Right cardiac atrium (tissue), 5 donors: ENCODE results near the gene CUTC. TPM values are rescaled to one million over a fixed set of nuclear protein-coding genes. Genes with fewer than 3 reads are reported as not detected.

ENCODE experiments used
- ATAC-seq, 2 donors: fragments of 200-7000 bp; cut with Tn5 transposase; one replicate each; pipeline versions ENCODE4 v1.8.0 to v1.9.1; 2020; ENCODE audit warnings: moderate library complexity in 2 of 2, mild to moderate bottlenecking in 1 of 2
- DNase-seq, 3 donors: peaks; one replicate each; pipeline ENCODE4 v3.0.0-alpha.2; 2020
- H3K27ac ChIP-seq: one replicate; pipeline ENCODE4 v1.5.1; 2013; ENCODE audit warnings: mild to moderate bottlenecking, low read length, control low read depth, moderate library complexity
- H3K27me3 ChIP-seq: one replicate; pipeline ENCODE4 v1.6.1; 2013; ENCODE audit not compliant: control insufficient read depth, insufficient read depth
- H3K4me1 ChIP-seq: one replicate; pipeline ENCODE4 v1.6.1; 2013; ENCODE audit warnings: low read length; ENCODE audit not compliant: control insufficient read depth, insufficient read depth
- H3K4me3 ChIP-seq: one replicate; pipeline ENCODE4 v1.5.1; 2013; ENCODE audit warnings: low read length, control low read depth
- H3K9me3 ChIP-seq: one replicate; pipeline ENCODE4 v1.6.1; 2013; ENCODE audit warnings: low read length; ENCODE audit not compliant: control insufficient read depth
- WGBS: extraction: QIAGEN DNeasy Blood & Tissue Kit; methylation state at CpG from one replicate; pipeline ENCODE4 v1.1.7; 2013; 5-methylcytosine and 5-hydroxymethylcytosine counted together
- intact Hi-C, 4 donors: fragments of 100-400 bp; cut with DNase I; formaldehyde crosslinking; loops; one replicate each; pipeline versions ENCODE4 v1.11.0 to v1.14.0; 2022 to 2023
- polyA plus RNA-seq: library from polyadenylated mRNA; stranded (reverse); fragments of 200-250 nt; gene quantifications from one replicate; pipeline ENCODE4 v1.2.3, GENCODE V29; 2013
- total RNA-seq, 4 donors: library from RNA; stranded (reverse); fragmentation: NEBNext Ultra II Directional; extraction: Animal tissue kit (Norgen Biotek cat#: 25700); gene quantifications; one replicate each; pipeline ENCODE4 v1.2.1, GENCODE V29; 2021
- donor health status: healthy with polysubstance abuse.
- donor health status: DM: no; HTN: yes; CAD: no.
- donor health status: DM: no; HTN: no; CAD: no.
- donor health status: DM: no; HTN: yes; CAD: no; lungs with severe emphysema.
- donor health status: DM: yes; HTN: yes; CAD: no.

The CUTC gene
- total and polyA plus RNA-seq, 5 donors = 22.6 to 32.3 (median 29.2) TPM

GRCh38 chr10:99766302-99766681 is 34.3 kb downstream of the CUTC start:
- H3K4me1 ChIP-seq = no peaks in the 10 kb centered on the region
- intact Hi-C loops = no loop called here
- H3K27ac ChIP-seq = no peak overlapping the region
- H3K4me3 ChIP-seq = no peak overlapping the region
- 76% methylated on average over 8 of the region's 8 CpGs for WGBS
- DNase-seq = no peak
- no peaks in the 10 kb centered on the region for H3K27me3 ChIP-seq
- H3K9me3 ChIP-seq = no peaks in the 10 kb centered on the region
- ATAC-seq = no peak

DNA sequence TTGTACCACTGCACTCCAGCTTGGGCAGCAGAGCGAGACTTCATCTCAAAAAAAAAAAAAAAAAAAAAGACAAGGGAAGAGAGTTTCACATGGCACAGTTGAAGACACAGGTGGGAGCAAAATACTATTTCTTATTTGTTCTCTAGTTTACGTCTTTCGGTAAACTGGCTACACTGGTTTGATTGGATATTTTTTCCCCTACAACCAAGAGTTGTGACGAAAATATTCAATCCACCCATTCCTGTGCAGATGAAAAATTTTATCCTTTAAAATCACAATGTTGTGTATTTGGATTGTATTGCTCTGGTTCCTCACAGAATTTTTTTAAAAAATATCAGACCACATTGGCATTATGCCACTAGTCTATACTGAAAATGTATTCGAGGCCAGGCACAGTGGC is 35.9 kb downstream of the CUTC start:
- Histone ChIP-seq H3K9me3 (no peaks in the 10 kb centered on the region), H3K4me3 (no peak overlapping the region), H3K4me1 (no peaks in the 10 kb centered on the region), H3K27me3 (no peaks in the 10 kb centered on the region), H3K27ac (no peak overlapping the region)
- ATAC-seq (no peak), DNase-seq (no peak)
- WGBS = 72% methylated on average over 5 of the region's 5 CpGs
- intact Hi-C loops = no loop called here

DNA sequence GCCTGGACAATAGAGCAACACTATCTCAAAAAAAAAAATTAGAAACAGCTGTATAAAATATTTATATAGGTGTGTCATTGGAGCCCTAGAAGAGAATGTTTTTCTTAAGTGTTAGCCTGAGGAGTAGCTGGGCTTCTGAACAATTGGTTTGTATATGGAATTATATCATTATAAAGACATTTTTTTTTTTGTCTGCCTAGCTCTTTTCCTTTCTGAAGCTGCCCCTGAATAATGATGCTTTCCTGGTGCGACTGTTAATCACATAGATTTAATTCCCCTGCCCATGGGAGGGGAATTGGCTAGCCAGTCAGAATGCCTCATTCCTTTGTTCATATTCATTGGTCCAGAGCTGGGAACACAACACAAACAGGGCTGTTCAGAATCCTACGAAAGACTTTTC is 36.5 kb downstream of the CUTC start:
- H3K4me1 ChIP-seq = no peaks in the 10 kb centered on the region
- H3K9me3 ChIP-seq = no peaks in the 10 kb centered on the region
- intact Hi-C loops = no loop called here
- ATAC-seq (no peak), DNase-seq (no peak)
- H3K27ac ChIP-seq = no peak overlapping the region
- no peaks in the 10 kb centered on the region for H3K27me3 ChIP-seq
- H3K4me3 ChIP-seq = no peak overlapping the region
- 55% methylated on average over 2 of the region's 2 CpGs for whole genome bisulfite sequencing

DNA sequence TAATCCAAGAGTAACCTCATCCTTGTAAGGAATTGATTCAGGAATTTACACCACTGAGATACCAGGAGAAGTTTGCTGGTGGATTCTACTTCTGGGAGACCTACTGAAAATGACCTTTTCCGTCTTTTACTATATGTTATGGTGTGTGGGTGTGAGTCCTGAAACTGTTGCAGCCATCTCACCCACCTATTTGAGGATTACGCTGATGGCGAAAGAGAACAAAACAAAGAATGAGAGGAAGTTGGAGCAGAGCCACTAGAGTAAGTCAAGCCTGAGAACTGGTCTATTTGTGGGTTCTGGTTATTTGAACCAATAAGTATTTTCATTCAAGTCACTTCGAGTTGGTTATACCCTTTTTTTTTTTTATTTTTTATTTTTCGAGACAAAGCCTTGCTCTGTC is 37.7 kb downstream of the CUTC start:
- intact Hi-C loops = no loop called here
- ATAC-seq (no peak), DNase-seq (no peak)
- no peaks in the 10 kb centered on the region for H3K27me3 ChIP-seq
- H3K4me1 ChIP-seq = no peaks in the 10 kb centered on the region
- no peak overlapping the region for H3K4me3 ChIP-seq
- H3K27ac ChIP-seq = no peak overlapping the region
- no peaks in the 10 kb centered on the region for H3K9me3 ChIP-seq
- WGBS = 73% methylated on average over 5 of the region's 5 CpGs

DNA sequence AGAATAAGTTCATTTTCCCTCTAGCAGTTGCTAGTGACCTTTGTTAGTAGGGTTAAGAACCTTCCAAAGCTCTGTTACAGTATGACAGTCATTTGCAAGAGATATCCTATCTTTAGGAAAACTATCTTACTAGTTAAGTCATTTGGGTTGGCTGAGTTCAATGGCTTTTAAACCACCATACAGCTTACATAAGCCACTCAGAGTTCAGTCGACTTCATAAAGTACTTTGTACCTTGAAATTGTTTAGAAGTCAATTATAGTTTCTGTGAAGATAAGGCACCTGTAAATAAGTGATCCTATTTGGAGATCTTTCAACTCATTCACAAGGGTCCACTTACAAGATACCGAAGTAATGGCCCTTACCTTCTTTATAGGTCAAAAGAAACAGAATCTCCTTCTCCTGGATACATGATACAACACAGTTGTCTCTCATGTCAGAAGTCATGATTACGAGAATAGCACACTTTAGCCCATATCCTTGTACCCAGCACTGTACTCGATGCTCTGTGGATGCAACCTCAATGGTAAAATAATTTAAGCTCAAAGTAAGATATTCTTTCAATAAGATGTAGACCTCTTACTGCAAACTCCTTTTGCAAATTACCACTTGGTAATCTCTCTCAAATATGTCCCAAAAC is 38.5 kb downstream of the CUTC start:
- Histone ChIP-seq H3K27ac (no peak overlapping the region), H3K9me3 (no peaks in the 10 kb centered on the region), H3K4me1 (no peaks in the 10 kb centered on the region), H3K27me3 (no peaks in the 10 kb centered on the region), H3K4me3 (no peak overlapping the region)
- 77% methylated on average over 4 of the region's 4 CpGs for WGBS
- intact Hi-C loops = no loop called here
- no peak for ATAC-seq
- DNase-seq = no peak

DNA sequence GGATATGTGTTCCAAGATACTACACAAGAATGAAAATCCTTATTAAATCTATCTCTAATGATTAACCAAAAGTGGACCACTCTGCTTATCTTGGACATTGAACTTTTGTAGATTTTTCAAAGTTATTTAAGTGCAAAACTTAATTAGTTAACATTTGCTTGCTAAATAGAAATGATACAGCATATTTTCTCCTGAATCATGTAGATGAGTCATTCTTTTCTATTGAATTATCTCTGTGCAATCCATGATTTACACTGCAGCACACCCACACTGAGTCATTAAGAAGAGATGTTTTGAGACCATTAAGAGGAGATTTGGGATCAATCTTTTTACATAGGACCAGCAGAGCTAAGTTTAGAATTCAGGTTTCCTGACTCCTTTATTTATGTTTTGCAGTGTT is 43.8 kb downstream of the CUTC start:
- DNase-seq = no peak
- Histone ChIP-seq H3K27me3 (no peaks in the 10 kb centered on the region), H3K4me1 (no peaks in the 10 kb centered on the region), H3K9me3 (no peaks in the 10 kb centered on the region), H3K4me3 (no peak overlapping the region), H3K27ac (no peak overlapping the region)
- intact Hi-C loops = no loop called here
- ATAC-seq = no peak

- no peaks in the 10 kb centered on the region for H3K27me3 ChIP-seq
- intact Hi-C loops = no loop called here
- 94% methylated on average over 1 of the region's 1 CpG for WGBS
- no peaks in the 10 kb centered on the region for H3K9me3 ChIP-seq
- no peaks in the 10 kb centered on the region for H3K4me1 ChIP-seq
- DNase-seq (no peak), ATAC-seq (no peak)
- H3K4me3 ChIP-seq = no peak overlapping the region
- H3K27ac ChIP-seq = no peak overlapping the region
These were observed 46.1 kb downstream of the CUTC start for GRCh38 chr10:99777918-99778714.

DNA sequence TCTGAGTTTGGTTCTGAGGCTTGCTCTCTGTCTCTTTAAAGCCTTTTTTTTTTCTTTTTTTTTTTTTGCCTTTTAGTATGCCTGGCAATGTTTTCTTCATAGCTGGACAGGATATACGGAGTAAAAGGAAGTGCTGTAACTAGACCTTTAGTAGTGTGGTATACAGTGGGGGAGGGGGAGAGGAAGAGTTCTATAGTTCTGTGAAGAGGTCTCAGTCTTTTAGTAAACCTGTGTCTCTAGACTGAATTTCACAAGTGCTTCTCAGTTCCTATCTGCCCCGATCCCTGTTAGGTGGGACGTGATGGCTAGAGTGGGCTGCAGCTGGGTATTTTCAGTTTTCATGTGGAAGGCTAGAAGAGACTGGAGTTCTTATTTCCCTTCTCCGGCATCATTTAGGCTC is 47.3 kb downstream of the CUTC start:
- no peaks in the 10 kb centered on the region for H3K27me3 ChIP-seq
- WGBS = 24% methylated on average over 4 of the region's 4 CpGs
- peak overlapping the region; percentile 64 for H3K27ac ChIP-seq
- no peaks in the 10 kb centered on the region for H3K4me1 ChIP-seq
- DNase-seq (no peak), ATAC-seq (peak; percentile 84 to 91)
- no peaks in the 10 kb centered on the region for H3K9me3 ChIP-seq
- no peak overlapping the region for H3K4me3 ChIP-seq
- intact Hi-C loops = no loop called here

DNA sequence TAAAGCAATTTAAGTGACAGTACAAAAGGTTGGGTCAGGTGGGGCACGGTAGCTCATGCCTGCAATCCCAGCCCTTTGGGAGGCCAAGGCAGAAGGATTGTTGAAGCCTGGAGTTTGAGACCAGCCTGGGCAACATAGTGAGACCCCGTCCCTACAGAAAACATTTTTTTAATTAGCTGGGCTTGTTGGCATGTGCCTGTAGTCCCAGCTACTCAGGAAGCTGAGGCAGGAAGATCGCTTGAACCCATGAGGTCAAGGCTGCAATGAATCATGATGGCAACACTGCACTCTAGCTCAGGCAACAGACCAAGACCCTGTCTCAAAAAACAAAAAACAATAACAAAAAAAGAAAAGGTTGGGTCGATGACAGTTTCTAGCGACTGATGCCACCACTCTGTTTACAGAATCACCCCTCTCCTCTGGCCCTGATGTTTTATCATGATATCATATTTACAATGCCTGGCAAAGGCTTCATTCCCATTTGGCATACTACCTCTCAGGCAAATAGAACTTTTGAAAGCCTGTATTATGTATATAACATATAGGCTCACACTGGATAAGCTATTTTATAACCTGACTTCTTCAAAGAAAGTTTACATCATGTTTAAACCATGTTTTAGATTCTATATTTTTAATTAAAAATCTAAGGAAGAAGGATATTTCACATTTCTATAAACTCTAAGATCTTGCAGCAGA is 49.8 kb downstream of the CUTC start:
- 78% methylated on average over 5 of the region's 5 CpGs for WGBS
- no peaks in the 10 kb centered on the region for H3K27me3 ChIP-seq
- H3K4me1 ChIP-seq = no peaks in the 10 kb centered on the region
- ATAC-seq (no peak), DNase-seq (no peak)
- H3K4me3 ChIP-seq = no peak overlapping the region
- no peaks in the 10 kb centered on the region for H3K9me3 ChIP-seq
- H3K27ac ChIP-seq = no peak overlapping the region
- intact Hi-C loops = no loop called here

DNA sequence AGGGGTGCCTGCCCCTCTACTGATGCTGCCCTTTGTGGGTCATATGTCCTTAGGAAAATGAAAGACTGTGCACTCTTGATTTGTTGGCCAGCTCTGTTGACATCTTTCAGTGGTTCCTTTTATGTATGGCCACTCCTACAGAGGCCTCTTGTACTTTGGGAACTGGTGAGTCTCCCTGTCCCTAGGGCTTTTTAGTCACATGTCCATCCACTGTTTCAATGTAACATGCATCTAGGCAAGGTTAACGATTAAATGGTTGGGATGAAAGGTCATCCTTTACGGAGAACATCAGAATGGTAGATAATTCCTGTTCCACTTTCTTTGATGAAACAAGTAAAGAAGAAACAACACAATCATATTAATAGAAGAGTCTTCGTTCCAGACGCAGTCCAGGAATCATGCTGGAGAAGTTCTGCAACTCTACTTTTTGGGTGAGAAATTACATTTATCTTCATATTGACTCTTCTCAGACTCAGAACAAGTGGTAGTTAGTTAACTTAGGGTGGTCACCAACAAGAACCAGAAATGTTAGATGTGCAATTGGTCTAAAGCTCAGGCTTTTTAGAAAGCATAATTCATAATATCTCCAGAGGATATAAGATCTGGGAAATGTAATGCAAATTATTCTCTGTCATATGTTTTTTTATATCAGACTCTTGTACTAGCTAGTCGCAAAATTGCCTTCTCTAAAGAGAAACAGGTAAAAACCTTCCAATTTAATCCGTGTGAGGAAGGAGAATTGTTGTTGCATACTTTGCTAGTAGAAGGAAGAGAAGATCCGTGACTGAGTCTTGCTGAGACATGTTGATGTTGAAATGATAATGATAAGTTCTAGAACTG is 50.6 kb downstream of the CUTC start, which contains the start of gene ABCC2:
ABCC2 (plus strand) TSS at position 194 of the 840 bp plus-strand sequence; CDS start at position 399, 205 bp downstream.
- Histone ChIP-seq H3K4me1 (no peaks in the 10 kb centered on the region), H3K27ac (no peak within 1 kb of the TSS), H3K4me3 (no peak within 1 kb of the TSS), H3K9me3 (no peaks in the 10 kb centered on the region), H3K27me3 (no peaks in the 10 kb centered on the region)
- DNase-seq (no peak), ATAC-seq (no peak)
- intact Hi-C loops = no loop called here
- WGBS = 91% methylated on average over 7 of the region's 7 CpGs
